Right atrium auricular region (tissue), 2 donors: ENCODE data around the gene DPPA3. TPM values are rescaled to one million over a fixed set of nuclear protein-coding genes. Genes with fewer than 3 reads are reported as not detected.
"Not testable (repeated sequence)": the region's sequence is repeated elsewhere in the genome, so short reads cannot be mapped to it uniquely, and the experiment has no call there.

Source experiments
- DNase-seq: peaks from one replicate; pipeline ENCODE4 v3.0.0-alpha.2; 2019; ENCODE audit warnings: low spot score
- H3K27ac ChIP-seq, 2 donors: fragments of 200-600 bp; sonication (generic); 1 replicate in 1 of 2; 2 replicates in 1 of 2; pipeline ENCODE4 v1.5.1; 2016 to 2019
- H3K27me3 ChIP-seq, 2 donors: fragments of 200-600 bp; sonication (generic); one replicate each; pipeline versions ENCODE4 v1.5.1 to v1.6.0; 2017 to 2019
- H3K36me3 ChIP-seq: fragments of 200-600 bp; sonication (generic); one replicate; pipeline ENCODE4 v1.5.1; 2016
- H3K4me1 ChIP-seq, 2 donors: fragments of 200-600 bp; sonication (generic); one replicate each; pipeline versions ENCODE4 v1.5.1 to v1.6.0; 2017 to 2019
- H3K4me3 ChIP-seq, 2 donors: fragments of 200-600 bp; sonication (generic); 1 replicate in 1 of 2; 2 replicates in 1 of 2; pipeline ENCODE4 v1.5.1; 2017 to 2019; ENCODE audit warnings: mild to moderate bottlenecking in 1 of 2, moderate library complexity in 1 of 2
- H3K9me3 ChIP-seq, 2 donors: fragments of 200-600 bp; sonication (generic); one replicate each; pipeline ENCODE4 v1.5.1; 2019
- CTCF ChIP-seq, 2 donors: fragments of 200-600 bp; sonication (generic); IDR thresholded peaks; one replicate each; pipeline ENCODE4 v1.5.1; 2019; ENCODE audit warnings: antibody characterized with exemption in 2 of 2
- total RNA-seq, 2 donors: library from RNA; depleted of rRNA; stranded (reverse); fragments of >200 nt; gene quantifications; one replicate each; pipeline ENCODE4 v1.1.0, GENCODE V29; 2016

Gene DPPA3
- total RNA-seq, 2 donors from 2014 or later, result not detected

GRCh38 chr12:7751394-7751793 lies 40.2 kb downstream of the DPPA3 start:
- no peak for DNase-seq
- no peaks in the 10 kb centered on the region for H3K4me1 ChIP-seq
- H3K27ac ChIP-seq, result no peak overlapping the region
- no peak overlapping the region for H3K4me3 ChIP-seq
- no peak for TF ChIP-seq CTCF (IDR thresholded peaks at IDR 0.05)
- H3K27me3 ChIP-seq, result no peaks in the 10 kb centered on the region
- H3K9me3 ChIP-seq, result peaks cover 0 to under 1% of the 10 kb centered on the region in 2 donors
- no peaks in the 10 kb centered on the region for H3K36me3 ChIP-seq

GRCh38 chr12:7751941-7752922 lies 41.0 kb downstream of the DPPA3 start:
- not testable (repeated sequence) for H3K27ac ChIP-seq, DNase-seq, H3K4me3 ChIP-seq, H3K36me3 ChIP-seq, H3K27me3 ChIP-seq, H3K4me1 ChIP-seq, H3K9me3 ChIP-seq

GRCh38 chr12:7755668-7756067 lies 44.4 kb downstream of the DPPA3 start:
- H3K27ac ChIP-seq, DNase-seq, H3K27me3 ChIP-seq, H3K4me3 ChIP-seq, H3K9me3 ChIP-seq, H3K36me3 ChIP-seq, H3K4me1 ChIP-seq: not testable (repeated sequence)

GRCh38 chr12:7756993-7757392 lies 45.8 kb downstream of the DPPA3 start:
- Histone ChIP-seq H3K4me1 (no peaks in the 10 kb centered on the region), H3K36me3 (no peaks in the 10 kb centered on the region), H3K9me3 (no peaks in the 10 kb centered on the region), H3K4me3 (no peak overlapping the region), H3K27ac (no peak overlapping the region), H3K27me3 (no peaks in the 10 kb centered on the region)
- no peak for TF ChIP-seq CTCF (IDR thresholded peaks at IDR 0.05)
- no peak for DNase-seq

GRCh38 chr12:7758766-7759140 lies 47.5 kb downstream of the DPPA3 start:
- Histone ChIP-seq H3K4me3 (no peak overlapping the region), H3K27me3 (no peaks in the 10 kb centered on the region), H3K4me1 (no peaks in the 10 kb centered on the region), H3K27ac (no peak overlapping the region), H3K36me3 (no peaks in the 10 kb centered on the region), H3K9me3 (no peaks in the 10 kb centered on the region)
- no peak for TF ChIP-seq CTCF (IDR thresholded peaks at IDR 0.05)
- DNase-seq, result no peak

Other genes starting within 250 kb of the DPPA3 start
- gene CD163, start 207.7 kb upstream of the DPPA3 start, total RNA-seq, result 100 to 1,000 TPM in 1 of 2 donors, 10 to 100 TPM in 1; 43.3 to 165 TPM
- gene APOBEC1, start 45.5 kb upstream of the DPPA3 start, total RNA-seq, result not detected
- not detected for gene GDF3, start 15.7 kb upstream of the DPPA3 start, total RNA-seq
- not detected for gene CLEC4C, start 35.9 kb downstream of the DPPA3 start, total RNA-seq
- not detected for gene NANOGNB, start 53.8 kb downstream of the DPPA3 start, total RNA-seq
- gene NANOG, start 78.0 kb downstream of the DPPA3 start, total RNA-seq, result not detected
- not detected for gene SLC2A14, start 161.5 kb downstream of the DPPA3 start, total RNA-seq
- 10 to 100 TPM; 13.7 to 17.5 TPM for gene SLC2A3, start 224.8 kb downstream of the DPPA3 start, total RNA-seq